Heart right ventricle (tissue), 16 donors: Measurements from ENCODE around the gene DDX51. TPM values are rescaled to one million over a fixed set of nuclear protein-coding genes. Genes with fewer than 3 reads are reported as not detected.
"Not testable (repeated sequence)": the region's sequence is repeated elsewhere in the genome, so short reads cannot be mapped to it uniquely, and the experiment has no call there.

Source experiments
- ATAC-seq, 8 donors: fragments of 200-7000 bp; cut with Tn5 transposase; one replicate each; pipeline ENCODE4 v1.9.1; 2020; ENCODE audit warnings: mild to moderate bottlenecking in 8 of 8, moderate library complexity in 8 of 8, moderate number of reproducible peaks in 1 of 8
- DNase-seq, 2 donors: peaks; one replicate each; pipeline ENCODE4 v3.0.0-alpha.2; 2020
- H3K27ac ChIP-seq, 10 donors: fragments of 200-600 bp; sonication (generic) in 2 of 10; one replicate each; pipeline versions ENCODE4 v1.5.0 to v1.8.0; 2020 to 2022; ENCODE audit warnings: mild to moderate bottlenecking in 3 of 10
- H3K27me3 ChIP-seq, 7 donors: fragments of 200-600 bp; one replicate each; pipeline ENCODE4 v1.8.0; 2021 to 2022; ENCODE audit warnings: mild to moderate bottlenecking in 2 of 7
- H3K36me3 ChIP-seq, 9 donors: fragments of 200-600 bp; sonication (generic) in 1 of 9; one replicate each; pipeline versions ENCODE4 v1.5.0 to v1.8.0; 2020 to 2022; ENCODE audit warnings: mild to moderate bottlenecking in 2 of 9
- H3K4me1 ChIP-seq, 9 donors: fragments of 200-600 bp; sonication (generic) in 1 of 9; one replicate each; pipeline versions ENCODE4 v1.5.0 to v1.8.0; 2020 to 2022; ENCODE audit warnings: mild to moderate bottlenecking in 4 of 9
- H3K4me3 ChIP-seq, 10 donors: fragments of 200-600 bp; sonication (generic) in 2 of 10; one replicate each; pipeline versions ENCODE4 v1.5.0 to v1.8.0; 2020 to 2022; ENCODE audit warnings: mild to moderate bottlenecking in 7 of 10, moderate library complexity in 2 of 10
- H3K9me3 ChIP-seq, 11 donors: fragments of 200-600 bp in 10 of 11; sonication (generic) in 2 of 11; one replicate each; pipeline versions ENCODE4 v1.5.0 to v1.8.0; 2013 to 2022; ENCODE audit warnings: mild to moderate bottlenecking in 2 of 11, control low read depth in 1 of 11, moderate library complexity in 1 of 11
- WGBS, 2 donors: extraction: QIAGEN DNeasy Blood & Tissue Kit; methylation state at CpG; one replicate each; pipeline ENCODE4 v1.1.7; 2013; ENCODE audit warnings: inconsistent platforms in 1 of 2; 5-methylcytosine and 5-hydroxymethylcytosine counted together
- intact Hi-C, 10 donors: fragments of 100-400 bp; cut with DNase I; formaldehyde crosslinking; loops; one replicate each; pipeline versions ENCODE4 v1.11.1 to v1.14.2; 2022
- polyA plus RNA-seq, 2 donors: library from polyadenylated mRNA; stranded (reverse); fragments of 200-250 nt; gene quantifications; one replicate each; pipeline ENCODE4 v1.2.3, GENCODE V29; 2013
- total RNA-seq, 10 donors: library from RNA; stranded (reverse); fragmentation: NEBNext Ultra II Directional in 3 of 10; extraction: Animal tissue kit (Norgen Biotek cat#: 25700) in 3 of 10; gene quantifications; one replicate each; pipeline versions ENCODE4 v1.2.1 to v1.2.4, GENCODE V29; 2021 to 2023
- TF ChIP-seq, protein P1 (sequence below), 9 donors: fragments of 200-600 bp; sonication (generic) in 2 of 9; IDR thresholded peaks; one replicate each; pipeline versions ENCODE4 v1.5.0 to v1.8.0; 2021 to 2022; ENCODE audit warnings: antibody characterized with exemption in 9 of 9, mild to moderate bottlenecking in 5 of 9, moderate library complexity in 1 of 9
- donor health status: Arrhythmogenic right ventricular cardiomyopathy.
- donor health status: ischemic (EF 13 %, LVEDD 7.1; RV severe dilation, severe dysfunction).
- donor health status: healthy with polysubstance abuse.
- donor health status: DM: no; HTN: yes; CAD: no.
- donor health status: DM: no; HTN: no; CAD: no.
- donor health status: ischemic (EF 25% LVEDD 6.9; RV normal size, moderate dysfunction).
- donor health status: ischemic (EF 25% LVEDD 5.7; RV mildly dilated, moderate dysfunction).
- donor health status: healthy.
- donor health status: DM: yes; HTN: yes; CAD: no.
- donor health status: Ischemic cardiomyopathy.
- donor health status: ischemic (EF 35%, LVEDD 5.7; RV mildly dilated, moderate dysfunction).
- donor health status: nonischemic (EF 11% LVEDD 7.7; RV severe dilation, severe dysfunction).
- donor health status: DM: yes; HTN: yes; CAD: no.
- donor health status: PGD.
- donor health status: ischemic (EF 29% LVEDD 5.4; RV normal size, mild dysfunction).
- donor health status: nonischemic (EF 23%, LVEDD 6.1; RV moderate dilation, normal function).

DDX51 gene
- total and polyA plus RNA-seq, 12 donors: 7.2 to 19.9 (median 8.8) TPM

DNA sequence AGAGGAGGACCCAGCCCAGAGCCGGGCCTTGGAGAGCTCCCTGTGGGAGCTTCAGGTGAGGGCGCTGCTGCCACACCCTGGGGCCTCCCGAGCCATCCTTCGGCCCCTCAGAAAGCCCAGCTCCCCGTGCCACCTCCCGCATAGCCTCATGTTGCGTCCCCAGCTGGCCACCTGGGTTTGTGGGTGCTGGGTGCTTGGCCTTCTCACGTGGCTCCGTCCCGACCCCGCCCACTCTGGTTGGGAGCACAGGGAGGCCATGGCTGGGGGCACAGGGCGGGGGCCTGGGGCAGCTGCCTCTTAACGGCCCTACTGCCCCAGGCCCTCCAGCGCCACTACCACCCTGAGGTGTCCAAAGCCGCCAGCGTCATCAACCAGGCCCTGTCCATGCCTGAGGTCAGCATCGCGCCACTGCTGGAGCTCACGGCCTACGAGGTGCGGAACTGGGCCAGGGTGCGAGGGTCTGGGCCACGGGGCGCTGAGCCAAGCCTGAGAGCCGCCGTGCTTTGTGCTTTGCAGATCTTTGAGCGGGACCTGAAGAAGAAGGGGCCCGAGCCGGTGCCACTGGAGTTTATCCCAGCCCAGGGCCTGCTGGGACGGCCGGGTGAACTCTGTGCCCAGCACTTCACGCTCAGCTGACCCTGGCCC lies 7.8 kb upstream of the DDX51 start:
- TF ChIP-seq, protein P1, sequence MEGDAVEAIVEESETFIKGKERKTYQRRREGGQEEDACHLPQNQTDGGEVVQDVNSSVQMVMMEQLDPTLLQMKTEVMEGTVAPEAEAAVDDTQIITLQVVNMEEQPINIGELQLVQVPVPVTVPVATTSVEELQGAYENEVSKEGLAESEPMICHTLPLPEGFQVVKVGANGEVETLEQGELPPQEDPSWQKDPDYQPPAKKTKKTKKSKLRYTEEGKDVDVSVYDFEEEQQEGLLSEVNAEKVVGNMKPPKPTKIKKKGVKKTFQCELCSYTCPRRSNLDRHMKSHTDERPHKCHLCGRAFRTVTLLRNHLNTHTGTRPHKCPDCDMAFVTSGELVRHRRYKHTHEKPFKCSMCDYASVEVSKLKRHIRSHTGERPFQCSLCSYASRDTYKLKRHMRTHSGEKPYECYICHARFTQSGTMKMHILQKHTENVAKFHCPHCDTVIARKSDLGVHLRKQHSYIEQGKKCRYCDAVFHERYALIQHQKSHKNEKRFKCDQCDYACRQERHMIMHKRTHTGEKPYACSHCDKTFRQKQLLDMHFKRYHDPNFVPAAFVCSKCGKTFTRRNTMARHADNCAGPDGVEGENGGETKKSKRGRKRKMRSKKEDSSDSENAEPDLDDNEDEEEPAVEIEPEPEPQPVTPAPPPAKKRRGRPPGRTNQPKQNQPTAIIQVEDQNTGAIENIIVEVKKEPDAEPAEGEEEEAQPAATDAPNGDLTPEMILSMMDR (IDR thresholded peaks at IDR 0.05): no peak
- ATAC-seq (peak in 1 of 8 donors; percentile 3), DNase-seq (peak in 1 of 2 donors; percentile 13)
- no peak overlapping the region for H3K4me3 ChIP-seq
- intact Hi-C loops: loop anchor here (5.0 to 10.0 kb wide), 6 partner anchors 63 to 465 kb away; partner anchors contain the start of genes P2RX2 (in 9 of the 10) and LRCOL1 (in 7 of the 10)
- H3K27me3 ChIP-seq: no peaks in the 10 kb centered on the region
- H3K9me3 ChIP-seq: no peaks in the 10 kb centered on the region
- H3K4me1 ChIP-seq: peaks cover 0 to 9% (median 6%) of the 10 kb centered on the region in 9 donors
- H3K27ac ChIP-seq: no peak overlapping the region
- 91 to 93% methylated on average over 32 of the region's 32 CpGs for WGBS, 2 donors
- H3K36me3 ChIP-seq: peaks cover 0 to 36% (median 0%) of the 10 kb centered on the region in 9 donors

DNA sequence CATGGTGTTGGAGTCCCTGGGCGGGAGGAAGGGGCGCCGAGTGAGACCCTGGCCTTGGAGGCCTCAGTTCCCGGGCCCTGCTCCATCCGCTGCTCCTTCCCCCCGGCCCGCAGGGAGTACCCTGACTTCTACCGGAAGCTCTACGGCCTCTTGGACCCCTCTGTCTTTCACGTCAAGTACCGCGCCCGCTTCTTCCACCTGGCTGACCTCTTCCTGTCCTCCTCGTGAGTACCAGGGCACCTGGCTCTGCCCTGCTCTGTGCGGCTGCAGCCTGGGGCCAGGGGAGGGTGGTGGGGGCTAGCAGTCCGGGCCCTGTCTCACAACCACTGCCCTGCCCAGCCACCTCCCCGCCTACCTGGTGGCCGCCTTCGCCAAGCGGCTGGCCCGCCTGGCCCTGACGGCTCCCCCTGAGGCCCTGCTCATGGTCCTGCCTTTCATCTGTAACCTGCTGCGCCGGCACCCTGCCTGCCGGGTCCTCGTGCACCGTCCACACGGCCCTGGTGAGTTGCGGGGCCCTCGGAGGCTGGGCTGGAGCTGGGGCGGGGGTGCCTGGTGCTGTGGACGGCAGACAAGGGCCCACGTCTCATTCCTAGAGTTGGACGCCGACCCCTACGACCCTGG lies 7.1 kb upstream of the DDX51 start:
- Histone ChIP-seq H3K27me3 (no peaks in the 10 kb centered on the region), H3K9me3 (no peaks in the 10 kb centered on the region), H3K27ac (no peak overlapping the region), H3K36me3 (peaks cover 0 to 42% (median 0%) of the 10 kb centered on the region in 9 donors), H3K4me3 (no peak overlapping the region), H3K4me1 (peaks cover 0 to 9% (median 6%) of the 10 kb centered on the region in 9 donors)
- 95 to 97% methylated on average over 36 of the region's 36 CpGs for WGBS, 2 donors
- DNase-seq: peak in 1 of 2 donors; percentile 9
- TF ChIP-seq, protein P1 (IDR thresholded peaks at IDR 0.05): no peak
- intact Hi-C loops: loop anchor here (5.0 to 10.0 kb wide), 6 partner anchors 64 to 466 kb away; partner anchors contain the start of genes P2RX2 (in 9 of the 10) and LRCOL1 (in 7 of the 10)
- ATAC-seq: peak in 1 of 8 donors; percentile 5

DNA sequence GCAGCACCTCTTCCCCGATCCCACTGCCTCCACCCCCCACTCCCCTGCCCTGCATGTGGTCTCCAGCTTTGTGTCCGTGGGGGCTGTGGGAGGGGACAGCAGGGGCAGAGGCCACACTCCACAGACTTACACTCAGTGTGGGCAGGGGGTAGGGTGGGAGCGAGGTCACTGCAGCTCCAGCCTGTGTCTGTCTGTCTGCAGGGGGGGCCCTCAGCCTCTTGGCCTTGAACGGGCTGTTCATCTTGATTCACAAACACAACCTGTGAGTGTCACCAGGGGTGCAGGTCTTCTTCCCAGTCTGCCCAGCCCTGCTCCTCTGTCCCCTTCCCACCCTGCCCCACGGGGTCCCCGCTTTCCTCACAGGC lies 6.6 kb upstream of the DDX51 start:
- DNase-seq (peak in 1 of 2 donors; percentile 7), ATAC-seq (no peak)
- intact Hi-C loops: loop anchor here (5.0 to 10.0 kb wide), 6 partner anchors 64 to 467 kb away; partner anchors contain the start of genes P2RX2 (in 9 of the 10) and LRCOL1 (in 7 of the 10)
- TF ChIP-seq, protein P1 (IDR thresholded peaks at IDR 0.05): no peak
- Histone ChIP-seq H3K27me3 (no peaks in the 10 kb centered on the region), H3K4me3 (no peak overlapping the region), H3K36me3 (peaks cover 0 to 46% (median 0%) of the 10 kb centered on the region in 9 donors), H3K27ac (no peak overlapping the region), H3K9me3 (no peaks in the 10 kb centered on the region), H3K4me1 (peaks cover 0 to 9% (median 6%) of the 10 kb centered on the region in 9 donors)
- 90 to 93% methylated on average over 5 to 6 of the region's 6 CpGs for WGBS, 2 donors

DNA sequence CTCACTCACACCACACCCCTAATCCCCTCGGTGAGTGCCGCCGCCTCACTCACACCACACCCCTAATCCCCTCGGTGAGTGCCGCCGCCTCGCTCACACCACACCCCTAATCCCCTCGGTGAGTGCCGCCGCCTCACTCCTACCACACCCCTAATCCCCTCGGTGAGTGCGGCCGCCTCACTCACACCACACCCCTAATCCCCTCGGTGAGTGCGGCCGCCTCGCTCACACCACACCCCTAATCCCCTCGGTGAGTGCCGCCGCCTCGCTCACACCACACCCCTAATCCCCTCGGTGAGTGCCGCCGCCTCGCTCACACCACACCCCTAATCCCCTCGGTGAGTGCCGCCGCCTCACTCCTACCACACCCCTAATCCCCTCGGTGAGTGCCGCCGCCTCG lies 5.4 kb upstream of the DDX51 start:
- H3K4me3 ChIP-seq, H3K9me3 ChIP-seq, DNase-seq, intact Hi-C loops, H3K27me3 ChIP-seq, ATAC-seq, H3K27ac ChIP-seq: not testable (repeated sequence)
- 89 to 96% methylated on average over 5 to 21 of the region's 32 CpGs for WGBS, 2 donors
- Histone ChIP-seq H3K4me1 (peaks cover 5 to 20% (median 16%) of the 10 kb centered on the region in 9 donors), H3K36me3 (peaks cover 0 to 49% (median 0%) of the 10 kb centered on the region in 9 donors)
